Trophoblast cell (in vitro differentiated cells and primary cell): ENCODE measurements around the gene TUBGCP5.
"Not testable (repeated sequence)": the region's sequence is repeated elsewhere in the genome, so short reads cannot be mapped to it uniquely, and the experiment has no call there.

ENCODE experiments used
- DNase-seq, 2 donors: peaks; one replicate each; pipeline ENCODE4 v3.0.0-alpha.2; 2016
- H2AFZ ChIP-seq: 2 replicates; pipeline ENCODE4 v1.6.1; 2013; ENCODE audit warnings: low read length, moderate library complexity, mild to moderate bottlenecking; ENCODE audit not compliant: insufficient read depth, poor library complexity
- H2AK5ac ChIP-seq: 2 replicates; pipeline ENCODE4 v1.6.1; 2013; ENCODE audit warnings: mild to moderate bottlenecking, low read length
- H2BK120ac ChIP-seq: 2 replicates; pipeline ENCODE4 v1.6.1; 2013; ENCODE audit warnings: low read length, mild to moderate bottlenecking, moderate library complexity; ENCODE audit not compliant: insufficient read depth, poor library complexity
- H2BK12ac ChIP-seq: 2 replicates; pipeline ENCODE4 v1.6.1; 2013; ENCODE audit warnings: mild to moderate bottlenecking, low read length, moderate library complexity
- H2BK5ac ChIP-seq: 2 replicates; pipeline ENCODE4 v1.6.1; 2013; ENCODE audit warnings: low read length, low read depth, moderate library complexity, mild to moderate bottlenecking; ENCODE audit not compliant: poor library complexity
- H3K14ac ChIP-seq: 2 replicates; pipeline ENCODE4 v1.6.1; 2013; ENCODE audit warnings: mild to moderate bottlenecking, low read length
- H3K18ac ChIP-seq: 2 replicates; pipeline ENCODE4 v1.6.1; 2013; ENCODE audit warnings: mild to moderate bottlenecking, low read length
- H3K23ac ChIP-seq: 2 replicates; pipeline ENCODE4 v1.6.1; 2013; ENCODE audit warnings: low read length
- H3K27ac ChIP-seq: 2 replicates; pipeline ENCODE4 v1.5.1; 2013; ENCODE audit warnings: low read depth, mild to moderate bottlenecking, inconsistent platforms, low read length, moderate library complexity
- H3K27me3 ChIP-seq: 2 replicates; pipeline ENCODE4 v1.6.1; 2013; ENCODE audit warnings: inconsistent platforms, mild to moderate bottlenecking, low read length, moderate library complexity; ENCODE audit not compliant: insufficient read depth
- H3K36me3 ChIP-seq, 2 experiments: 1 replicate in 1 of 2; 2 replicates in 1 of 2; pipeline ENCODE4 v1.6.1; 2013; ENCODE audit warnings: low read length in 2 of 2, mild to moderate bottlenecking in 2 of 2, moderate library complexity in 1 of 2; ENCODE audit not compliant: insufficient read depth in 2 of 2, control insufficient read depth in 1 of 2
- H3K4ac ChIP-seq: 2 replicates; pipeline ENCODE4 v1.6.1; 2013; ENCODE audit warnings: low read depth, mild to moderate bottlenecking, low read length, moderate library complexity
- H3K4me1 ChIP-seq, 2 experiments: 1 replicate in 1 of 2; 2 replicates in 1 of 2; pipeline ENCODE4 v1.6.1; 2013; ENCODE audit warnings: low read length in 2 of 2, mild to moderate bottlenecking in 2 of 2, moderate library complexity in 1 of 2; ENCODE audit not compliant: insufficient read depth in 2 of 2, control insufficient read depth in 1 of 2
- H3K4me2 ChIP-seq: 2 replicates; pipeline ENCODE4 v1.6.1; 2013; ENCODE audit warnings: inconsistent platforms, mild to moderate bottlenecking, low read length, moderate library complexity
- H3K4me3 ChIP-seq: 2 replicates; pipeline ENCODE4 v1.5.1; 2013; ENCODE audit warnings: mild to moderate bottlenecking, low read depth, low read length, inconsistent platforms
- H3K79me1 ChIP-seq: one replicate; pipeline ENCODE4 v1.6.1; 2013; ENCODE audit warnings: low read length
- H3K79me2 ChIP-seq: 2 replicates; pipeline ENCODE4 v1.6.1; 2013; ENCODE audit warnings: low read length, mild to moderate bottlenecking; ENCODE audit not compliant: control insufficient read depth, insufficient read depth, poor library complexity
- H3K9ac ChIP-seq: 2 replicates; pipeline ENCODE4 v1.6.1; 2013; ENCODE audit warnings: mild to moderate bottlenecking, low read length
- H3K9me3 ChIP-seq: 2 replicates; pipeline ENCODE4 v1.6.1; 2013; ENCODE audit warnings: low read depth, mild to moderate bottlenecking, control low read depth, inconsistent platforms, low read length; ENCODE audit not compliant: insufficient read depth
- H4K12ac ChIP-seq: 2 replicates; pipeline ENCODE4 v1.6.1; 2013; ENCODE audit warnings: low read depth, mild to moderate bottlenecking, low read length, moderate library complexity
- H4K8ac ChIP-seq: 2 replicates; pipeline ENCODE4 v1.6.1; 2013; ENCODE audit warnings: low read depth, mild to moderate bottlenecking, low read length, moderate library complexity
- H4K91ac ChIP-seq: one replicate; pipeline ENCODE4 v1.6.1; 2013; ENCODE audit warnings: low read depth, mild to moderate bottlenecking, low read length, moderate library complexity
- WGBS: extraction: QIAGEN DNeasy Blood & Tissue Kit; methylation state at CpG from one replicate; pipeline ENCODE4 v1.1.7; 2013; ENCODE audit warnings: missing lambda C conversion rate; ENCODE audit not compliant: insufficient read length, insufficient coverage; ENCODE audit errors: extremely low coverage; 5-methylcytosine and 5-hydroxymethylcytosine counted together

Gene TUBGCP5

DNA sequence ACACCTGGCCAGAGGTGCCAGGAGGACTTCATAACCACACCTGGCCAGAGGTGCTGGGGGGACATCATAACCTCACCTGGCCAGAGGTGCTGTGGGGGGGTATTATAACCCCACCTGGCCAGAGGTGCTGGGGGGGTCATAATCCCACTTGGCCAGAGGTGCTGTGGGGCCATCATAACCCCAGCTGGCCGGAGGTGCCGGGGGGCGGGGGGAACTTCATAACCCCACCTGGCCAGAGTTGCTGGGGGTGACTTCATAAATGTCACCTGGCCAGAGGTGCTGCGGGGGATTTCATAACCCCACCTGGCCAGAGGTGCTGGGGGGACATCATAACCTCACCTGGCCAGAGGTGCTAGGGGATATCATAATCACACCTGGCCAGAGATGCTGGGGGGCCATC, 4.2 kb upstream of the TUBGCP5 start:
- not testable (repeated sequence) for DNase-seq, H3K23ac ChIP-seq, H4K8ac ChIP-seq

DNA sequence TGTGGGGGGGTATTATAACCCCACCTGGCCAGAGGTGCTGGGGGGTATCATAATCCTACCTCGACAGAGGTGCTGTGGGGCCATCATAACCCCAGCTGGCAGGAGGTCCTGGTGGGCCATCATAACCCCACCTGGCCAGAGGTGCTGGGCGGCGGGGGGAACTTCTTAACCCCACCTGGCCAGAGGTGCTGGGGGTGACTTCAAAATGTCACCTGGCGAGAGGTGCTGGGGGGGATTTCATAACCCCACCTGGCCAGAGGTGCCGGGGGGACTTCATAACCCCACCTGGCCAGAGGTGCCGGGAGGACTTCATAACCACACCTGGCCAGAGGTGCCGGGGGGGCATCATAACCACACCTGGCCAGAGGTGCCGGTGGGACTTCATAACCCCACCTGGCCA, 2.4 kb upstream of the TUBGCP5 start:
- not testable (repeated sequence) for H4K12ac ChIP-seq, H3K79me1 ChIP-seq, H2AK5ac ChIP-seq, H3K4ac ChIP-seq, H2BK12ac ChIP-seq, H3K36me3 ChIP-seq, H3K4me1 ChIP-seq, H2AFZ ChIP-seq, H3K9ac ChIP-seq, H3K23ac ChIP-seq, H3K27ac ChIP-seq, H2BK120ac ChIP-seq, DNase-seq, H3K79me2 ChIP-seq, H3K4me3 ChIP-seq, H4K91ac ChIP-seq, H4K8ac ChIP-seq, H3K18ac ChIP-seq, H2BK5ac ChIP-seq, H3K27me3 ChIP-seq, H3K9me3 ChIP-seq, H3K14ac ChIP-seq, H3K4me2 ChIP-seq
- no CpG with 5 or more reads among the region's 8 CpGs for WGBS

More for the DNA sequence above, 4.2 kb upstream of the TUBGCP5 start:
- not testable (repeated sequence) for H3K9ac ChIP-seq, H2AFZ ChIP-seq, H3K9me3 ChIP-seq, H3K36me3 ChIP-seq, H4K91ac ChIP-seq, H3K4ac ChIP-seq, H3K4me2 ChIP-seq, H2BK120ac ChIP-seq, H3K27ac ChIP-seq, H3K18ac ChIP-seq, H4K12ac ChIP-seq, H3K79me1 ChIP-seq, H3K27me3 ChIP-seq, H2BK12ac ChIP-seq, H2AK5ac ChIP-seq, H3K4me3 ChIP-seq, H2BK5ac ChIP-seq, H3K14ac ChIP-seq, H3K4me1 ChIP-seq, H3K79me2 ChIP-seq
- no CpG with 5 or more reads among the region's 4 CpGs for WGBS

DNA sequence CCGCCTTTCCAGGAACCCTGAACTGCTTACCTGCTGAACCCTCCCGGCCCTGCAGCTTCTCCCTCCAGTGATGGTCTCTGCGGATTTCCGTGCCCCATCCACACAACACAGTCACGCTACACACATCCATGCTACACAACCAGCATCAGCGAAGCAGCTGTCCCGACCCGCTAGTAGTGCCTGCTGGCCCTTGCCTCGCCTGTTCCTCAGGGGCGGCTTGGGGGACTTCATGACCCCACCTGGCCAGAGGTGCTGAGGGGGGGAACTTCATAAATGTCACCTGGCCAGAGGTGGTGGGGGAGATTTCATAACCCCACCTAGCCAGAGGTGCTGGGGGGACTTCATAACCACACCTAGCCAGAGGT, 530 bp upstream of the TUBGCP5 start:
- no peak overlapping the region for H2BK12ac ChIP-seq
- DNase-seq: no peak

DNA sequence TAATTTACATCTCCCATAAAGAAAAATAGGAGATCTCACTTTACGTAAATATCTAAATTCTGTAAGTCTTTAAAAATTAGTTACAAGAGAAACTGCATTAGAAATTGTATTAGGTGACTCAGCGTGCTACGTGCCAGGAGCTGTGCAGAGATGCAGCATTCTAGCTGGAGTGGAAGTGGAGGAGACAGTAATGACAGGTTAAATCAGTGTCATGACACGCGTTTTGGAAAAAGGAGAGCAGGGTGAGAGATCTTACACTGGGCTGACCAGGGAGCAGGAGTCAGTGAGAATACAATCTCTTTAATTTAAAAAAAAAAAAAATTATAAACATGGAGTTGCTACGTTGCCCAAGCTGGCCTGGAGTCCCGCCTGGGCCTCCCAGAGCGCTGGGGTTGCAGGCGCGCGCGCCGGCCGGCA, 635 bp downstream of the TUBGCP5 start:
- H3K9me3 ChIP-seq: no peaks in the 10 kb centered on the region
- peak overlapping the region; percentile 44 for H3K18ac ChIP-seq
- DNase-seq: peak in 1 of 2 donors; percentile 46
- peak overlapping the region; percentile 18 for H3K4ac ChIP-seq
- peak overlapping the region; percentile 85 for H4K8ac ChIP-seq
- no peak overlapping the region for H3K23ac ChIP-seq
- H3K79me1 ChIP-seq: peaks cover 8% of the 10 kb centered on the region
- H3K4me2 ChIP-seq: peak overlapping the region; percentile 67
- H4K12ac ChIP-seq: peak overlapping the region; percentile 43
- H4K91ac ChIP-seq: peak overlapping the region; percentile 69
- no peak overlapping the region for H2AK5ac ChIP-seq
- WGBS: no CpG with 5 or more reads among the region's 14 CpGs
- peak overlapping the region; percentile 72 for H3K14ac ChIP-seq
- H2BK120ac ChIP-seq: no peak overlapping the region
- H3K27me3 ChIP-seq: no peaks in the 10 kb centered on the region
- peak overlapping the region; percentile 45 for H3K27ac ChIP-seq
- H3K36me3 ChIP-seq: peaks cover 7 to 13% of the 10 kb centered on the region in 2 experiments
- peak overlapping the region; percentile 68 for H2AFZ ChIP-seq
- H3K9ac ChIP-seq: peak overlapping the region; percentile 97
- H3K4me3 ChIP-seq: peak overlapping the region; percentile 97
- peaks cover 0 to 3% of the 10 kb centered on the region in 2 experiments for H3K4me1 ChIP-seq
- peak overlapping the region; percentile 63 for H2BK5ac ChIP-seq
- peaks cover 5% of the 10 kb centered on the region for H3K79me2 ChIP-seq
- no peak overlapping the region for H2BK12ac ChIP-seq

More for the DNA sequence above, 530 bp upstream of the TUBGCP5 start:
- Histone ChIP-seq H3K18ac (peak overlapping the region; percentile 4), H3K4me3 (peak overlapping the region; percentile 97), H3K79me2 (peaks cover 5% of the 10 kb centered on the region), H3K4me1 (peaks cover 0 to 3% of the 10 kb centered on the region in 2 experiments), H4K12ac (peak overlapping the region; percentile 6), H3K9ac (peak overlapping the region; percentile 77), H2BK120ac (peak overlapping the region; percentile 28), H3K27ac (no peak overlapping the region), H3K9me3 (no peaks in the 10 kb centered on the region), H3K4ac (peak overlapping the region; percentile 1), H3K27me3 (no peaks in the 10 kb centered on the region), H3K36me3 (peaks cover 3 to 6% of the 10 kb centered on the region in 2 experiments), H2AFZ (peak overlapping the region; percentile 21), H3K23ac (no peak overlapping the region), H4K8ac (peak overlapping the region; percentile 67), H3K79me1 (peaks cover 8% of the 10 kb centered on the region), H2AK5ac (peak overlapping the region; percentile 19), H3K14ac (peak overlapping the region; percentile 2), H3K4me2 (peak overlapping the region; percentile 67), H4K91ac (peak overlapping the region; percentile 4), H2BK5ac (no peak overlapping the region)
- WGBS: no CpG with 5 or more reads among the region's 10 CpGs
